Neural cell (in vitro differentiated cells): ENCODE data around the gene NPSR1.

ENCODE experiments used
- EP300 ChIP-seq: fragments of 450-650 bp; conservative IDR thresholded peaks from 2 replicates; pipeline ENCODE4 v1.6.1; 2014; ENCODE audit warnings: antibody characterized with exemption, mild to moderate bottlenecking, moderate library complexity; ENCODE audit not compliant: poor library complexity, severe bottlenecking
- EZH2 ChIP-seq: fragments of 200-600, 300-800 bp; shearing (Covaris generic), sonication (generic); IDR thresholded peaks from 2 replicates; pipeline ENCODE4 v1.6.1; 2014; ENCODE audit warnings: antibody characterized with exemption, low read length, borderline replicate concordance, mild to moderate bottlenecking; ENCODE audit not compliant: insufficient read depth, poor library complexity, severe bottlenecking
- RAD21 ChIP-seq: fragments of 450-650 bp; conservative IDR thresholded peaks from 2 replicates; pipeline ENCODE4 v1.6.1; 2014; ENCODE audit warnings: antibody characterized with exemption, mild to moderate bottlenecking, moderate library complexity
- TF ChIP-seq, protein P1 (sequence below): fragments of 450-650 bp; IDR thresholded peaks from 2 replicates; pipeline ENCODE4 v1.5.1; 2014; ENCODE audit warnings: antibody characterized with exemption, mild to moderate bottlenecking, moderate library complexity; ENCODE audit not compliant: poor library complexity, severe bottlenecking
- TF ChIP-seq, protein P2 (sequence below): IDR thresholded peaks from 2 replicates; pipeline ENCODE4 v1.6.1; 2012; ENCODE audit warnings: borderline replicate concordance

DNA sequence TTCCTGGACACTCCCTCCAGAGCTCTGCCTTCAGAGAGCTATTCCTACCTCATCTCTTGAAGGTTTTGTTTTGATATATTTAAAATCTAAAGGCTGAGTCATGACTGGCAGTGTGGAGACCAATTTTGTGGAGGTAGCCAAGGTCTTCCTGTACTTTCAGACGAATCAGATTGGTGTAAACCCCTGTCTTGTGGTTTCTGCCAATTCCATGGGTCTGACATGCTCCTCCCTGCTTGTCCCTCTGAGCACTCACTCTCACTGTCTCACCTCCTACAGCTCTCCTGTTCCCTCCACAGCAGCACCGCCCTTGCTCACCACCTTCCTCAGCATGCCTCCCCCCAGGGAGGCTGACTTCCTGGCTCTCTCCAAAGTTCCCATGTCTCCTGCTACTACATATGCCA lies 179.8 kb downstream of the NPSR1 start:
- no peak for TF ChIP-seq EP300
- TF ChIP-seq, protein P1, sequence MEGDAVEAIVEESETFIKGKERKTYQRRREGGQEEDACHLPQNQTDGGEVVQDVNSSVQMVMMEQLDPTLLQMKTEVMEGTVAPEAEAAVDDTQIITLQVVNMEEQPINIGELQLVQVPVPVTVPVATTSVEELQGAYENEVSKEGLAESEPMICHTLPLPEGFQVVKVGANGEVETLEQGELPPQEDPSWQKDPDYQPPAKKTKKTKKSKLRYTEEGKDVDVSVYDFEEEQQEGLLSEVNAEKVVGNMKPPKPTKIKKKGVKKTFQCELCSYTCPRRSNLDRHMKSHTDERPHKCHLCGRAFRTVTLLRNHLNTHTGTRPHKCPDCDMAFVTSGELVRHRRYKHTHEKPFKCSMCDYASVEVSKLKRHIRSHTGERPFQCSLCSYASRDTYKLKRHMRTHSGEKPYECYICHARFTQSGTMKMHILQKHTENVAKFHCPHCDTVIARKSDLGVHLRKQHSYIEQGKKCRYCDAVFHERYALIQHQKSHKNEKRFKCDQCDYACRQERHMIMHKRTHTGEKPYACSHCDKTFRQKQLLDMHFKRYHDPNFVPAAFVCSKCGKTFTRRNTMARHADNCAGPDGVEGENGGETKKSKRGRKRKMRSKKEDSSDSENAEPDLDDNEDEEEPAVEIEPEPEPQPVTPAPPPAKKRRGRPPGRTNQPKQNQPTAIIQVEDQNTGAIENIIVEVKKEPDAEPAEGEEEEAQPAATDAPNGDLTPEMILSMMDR: no peak
- no peak for TF ChIP-seq EZH2
- TF ChIP-seq RAD21: no peak
- TF ChIP-seq, protein P2, sequence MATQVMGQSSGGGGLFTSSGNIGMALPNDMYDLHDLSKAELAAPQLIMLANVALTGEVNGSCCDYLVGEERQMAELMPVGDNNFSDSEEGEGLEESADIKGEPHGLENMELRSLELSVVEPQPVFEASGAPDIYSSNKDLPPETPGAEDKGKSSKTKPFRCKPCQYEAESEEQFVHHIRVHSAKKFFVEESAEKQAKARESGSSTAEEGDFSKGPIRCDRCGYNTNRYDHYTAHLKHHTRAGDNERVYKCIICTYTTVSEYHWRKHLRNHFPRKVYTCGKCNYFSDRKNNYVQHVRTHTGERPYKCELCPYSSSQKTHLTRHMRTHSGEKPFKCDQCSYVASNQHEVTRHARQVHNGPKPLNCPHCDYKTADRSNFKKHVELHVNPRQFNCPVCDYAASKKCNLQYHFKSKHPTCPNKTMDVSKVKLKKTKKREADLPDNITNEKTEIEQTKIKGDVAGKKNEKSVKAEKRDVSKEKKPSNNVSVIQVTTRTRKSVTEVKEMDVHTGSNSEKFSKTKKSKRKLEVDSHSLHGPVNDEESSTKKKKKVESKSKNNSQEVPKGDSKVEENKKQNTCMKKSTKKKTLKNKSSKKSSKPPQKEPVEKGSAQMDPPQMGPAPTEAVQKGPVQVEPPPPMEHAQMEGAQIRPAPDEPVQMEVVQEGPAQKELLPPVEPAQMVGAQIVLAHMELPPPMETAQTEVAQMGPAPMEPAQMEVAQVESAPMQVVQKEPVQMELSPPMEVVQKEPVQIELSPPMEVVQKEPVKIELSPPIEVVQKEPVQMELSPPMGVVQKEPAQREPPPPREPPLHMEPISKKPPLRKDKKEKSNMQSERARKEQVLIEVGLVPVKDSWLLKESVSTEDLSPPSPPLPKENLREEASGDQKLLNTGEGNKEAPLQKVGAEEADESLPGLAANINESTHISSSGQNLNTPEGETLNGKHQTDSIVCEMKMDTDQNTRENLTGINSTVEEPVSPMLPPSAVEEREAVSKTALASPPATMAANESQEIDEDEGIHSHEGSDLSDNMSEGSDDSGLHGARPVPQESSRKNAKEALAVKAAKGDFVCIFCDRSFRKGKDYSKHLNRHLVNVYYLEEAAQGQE: no peak
